Activated T-cell treated with anti-CD3 and anti-CD28 coated beads, Interleukin-2, amount 50 U/mL, for 1 hour (primary cell): ENCODE data around the gene SNTG2.

Experiments used
- DNase-seq: peaks from one replicate; pipeline ENCODE4 v3.0.0-alpha.2; 2020

The SNTG2 gene

DNA sequence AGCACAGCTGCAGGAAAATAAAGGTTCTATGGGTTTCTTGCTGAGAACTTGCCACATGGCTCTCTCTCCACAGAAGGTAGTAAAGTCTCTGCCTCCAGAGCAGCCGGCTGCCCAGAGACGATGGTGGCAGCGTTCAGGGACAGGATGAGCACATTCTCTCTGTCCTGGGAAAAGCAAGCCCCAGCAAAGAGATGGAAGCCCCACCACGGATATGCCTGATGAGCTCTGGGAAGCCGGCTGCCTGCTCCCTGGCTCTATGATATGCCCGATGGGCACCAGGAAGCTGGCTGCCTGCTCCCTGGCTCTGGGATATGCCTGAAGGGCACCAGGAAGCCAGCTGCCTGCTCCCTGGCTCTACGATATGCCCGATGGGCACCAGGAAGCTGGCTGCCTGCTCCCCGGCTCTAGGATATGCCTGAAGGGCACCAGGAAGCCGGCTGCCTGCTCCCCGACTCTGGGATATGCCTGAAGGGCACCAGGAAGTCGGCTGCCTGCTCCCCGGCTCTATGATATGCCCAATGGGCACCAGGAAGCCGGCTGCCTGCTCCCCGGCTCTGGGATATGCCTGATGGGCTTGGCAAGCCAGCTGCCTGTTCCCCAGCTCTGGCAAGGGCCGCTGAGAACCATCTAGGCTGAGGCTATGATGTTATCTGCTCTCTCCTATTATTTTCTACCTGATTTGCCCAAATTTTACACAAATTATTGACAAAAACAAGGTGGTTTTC is 21.5 kb upstream of the SNTG2 start:
- DNase-seq: no peak

- no peak for DNase-seq
Observed at GRCh38 chr2:929925-930324, 20.7 kb upstream of the SNTG2 start.

GRCh38 chr2:930935-931334 is 19.7 kb upstream of the SNTG2 start:
- DNase-seq: no peak

GRCh38 chr2:932320-933115 is 18.1 kb upstream of the SNTG2 start:
- DNase-seq: no peak

- no peak for DNase-seq
Observed at GRCh38 chr2:933734-934295, 16.8 kb upstream of the SNTG2 start.

GRCh38 chr2:937530-937929 is 13.1 kb upstream of the SNTG2 start:
- DNase-seq: no peak

GRCh38 chr2:938181-939005 is 12.3 kb upstream of the SNTG2 start:
- DNase-seq: no peak

- no peak for DNase-seq
Observed at GRCh38 chr2:939936-940601, 10.6 kb upstream of the SNTG2 start.

DNA sequence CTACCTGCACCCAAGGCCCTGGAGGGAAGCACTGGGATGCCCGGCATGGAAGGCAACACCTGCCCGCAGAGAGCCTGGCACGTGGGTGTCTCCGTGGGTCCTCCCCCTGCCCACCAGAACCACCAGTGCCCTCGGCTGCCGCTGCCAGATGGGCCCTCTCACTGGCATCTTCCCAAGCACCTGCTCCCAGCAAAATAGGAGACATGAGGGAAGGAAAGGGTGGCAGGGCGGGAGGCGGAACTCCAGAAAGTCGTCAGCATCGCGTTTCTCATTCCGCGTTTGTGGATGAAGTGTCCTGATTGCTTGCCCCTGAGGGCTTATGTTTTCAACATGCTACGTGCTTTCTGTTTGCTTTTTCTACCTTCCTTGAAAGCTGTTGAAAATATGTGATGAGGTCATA is 8.8 kb upstream of the SNTG2 start:
- no peak for DNase-seq

DNA sequence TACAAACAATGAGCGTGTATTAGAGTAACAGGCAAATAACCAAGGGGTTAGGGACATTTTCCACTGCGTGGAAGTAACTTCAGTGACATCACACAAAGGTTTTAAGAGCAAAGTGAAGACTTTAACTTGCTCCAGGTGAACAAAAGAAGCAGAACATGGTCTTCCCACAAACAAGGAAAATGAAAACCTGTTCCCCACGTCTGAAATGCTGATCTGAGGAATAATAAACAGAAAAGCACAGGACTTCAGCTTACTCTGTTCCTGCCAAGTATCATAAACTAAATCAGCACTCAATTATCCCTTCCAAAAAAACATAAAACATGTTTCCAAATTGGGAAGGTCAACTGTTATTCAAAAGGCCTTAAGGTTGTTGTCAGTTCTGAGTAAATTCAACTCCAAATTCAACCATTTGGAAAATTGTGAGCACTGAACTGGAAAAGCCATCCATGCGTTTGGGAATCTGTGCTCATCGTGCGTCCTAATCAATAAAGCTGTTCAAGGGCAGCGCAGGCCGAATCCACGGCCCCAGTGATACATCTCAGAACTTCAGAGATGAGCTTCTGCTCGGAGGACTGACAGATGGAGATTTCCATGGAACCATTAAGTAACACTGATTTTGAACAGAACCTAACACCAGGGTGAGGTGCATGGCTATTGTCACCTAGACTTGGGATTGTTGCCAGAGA is 7.7 kb upstream of the SNTG2 start:
- no peak for DNase-seq

DNA sequence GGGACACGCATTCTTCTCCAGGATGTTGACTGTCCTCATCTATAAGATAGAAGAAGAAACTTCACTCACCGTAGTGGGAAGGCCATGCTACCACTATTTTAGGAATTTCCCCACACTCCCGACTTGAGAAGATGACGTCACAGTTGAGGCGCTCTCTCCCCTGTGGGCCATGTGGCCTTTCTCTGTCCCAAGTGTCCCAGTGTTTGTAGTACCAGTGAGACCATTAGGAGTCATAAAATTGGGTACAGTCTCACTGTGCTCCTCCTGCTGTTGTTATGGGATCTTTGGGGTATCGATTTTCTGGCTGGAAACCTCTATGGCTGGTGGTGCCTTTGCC is 7.2 kb upstream of the SNTG2 start:
- no peak for DNase-seq

DNA sequence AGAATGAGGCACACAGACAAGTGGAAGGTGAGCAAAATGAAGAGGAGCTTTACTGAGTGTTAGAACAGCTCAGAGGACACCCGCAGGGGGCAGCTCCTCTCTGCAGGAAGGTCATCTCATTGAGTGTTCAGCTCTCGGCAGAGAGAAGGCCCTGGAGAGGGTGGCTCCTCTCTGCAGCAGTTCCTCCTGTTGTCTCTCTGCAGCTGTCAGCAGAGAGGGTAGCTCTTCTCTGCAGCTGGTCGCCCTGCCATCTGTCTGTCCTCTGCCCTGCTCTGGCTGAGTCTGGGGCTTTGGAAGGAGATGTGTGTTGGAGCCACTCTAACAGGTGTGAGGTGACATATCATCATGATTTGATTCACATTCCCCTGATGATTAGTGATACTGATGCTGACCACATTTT is 6.8 kb upstream of the SNTG2 start:
- DNase-seq: no peak

DNA sequence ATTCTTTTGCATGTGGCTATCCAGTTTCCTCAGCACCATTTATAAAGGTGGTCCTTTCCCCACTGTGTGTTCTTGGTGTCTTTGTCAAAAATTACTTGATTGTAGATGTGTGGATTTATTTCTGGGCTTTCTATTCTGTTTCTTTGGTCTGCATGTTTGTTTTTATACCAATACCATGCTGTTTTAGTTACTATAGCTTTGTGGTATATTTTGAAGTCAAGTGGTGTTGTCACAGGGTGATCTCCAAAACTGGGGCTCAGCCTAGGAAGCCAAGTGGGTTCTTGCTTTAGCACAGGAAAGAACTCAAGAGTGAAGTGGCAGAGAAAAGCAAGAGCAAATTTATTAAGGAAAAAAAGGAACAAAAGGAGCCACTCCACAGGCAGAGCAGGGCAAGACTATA is 6.0 kb upstream of the SNTG2 start:
- no peak for DNase-seq

GRCh38 chr2:945104-945503 is 5.5 kb upstream of the SNTG2 start:
- DNase-seq: no peak

GRCh38 chr2:946073-946948 is 4.3 kb upstream of the SNTG2 start:
- DNase-seq: no peak

DNA sequence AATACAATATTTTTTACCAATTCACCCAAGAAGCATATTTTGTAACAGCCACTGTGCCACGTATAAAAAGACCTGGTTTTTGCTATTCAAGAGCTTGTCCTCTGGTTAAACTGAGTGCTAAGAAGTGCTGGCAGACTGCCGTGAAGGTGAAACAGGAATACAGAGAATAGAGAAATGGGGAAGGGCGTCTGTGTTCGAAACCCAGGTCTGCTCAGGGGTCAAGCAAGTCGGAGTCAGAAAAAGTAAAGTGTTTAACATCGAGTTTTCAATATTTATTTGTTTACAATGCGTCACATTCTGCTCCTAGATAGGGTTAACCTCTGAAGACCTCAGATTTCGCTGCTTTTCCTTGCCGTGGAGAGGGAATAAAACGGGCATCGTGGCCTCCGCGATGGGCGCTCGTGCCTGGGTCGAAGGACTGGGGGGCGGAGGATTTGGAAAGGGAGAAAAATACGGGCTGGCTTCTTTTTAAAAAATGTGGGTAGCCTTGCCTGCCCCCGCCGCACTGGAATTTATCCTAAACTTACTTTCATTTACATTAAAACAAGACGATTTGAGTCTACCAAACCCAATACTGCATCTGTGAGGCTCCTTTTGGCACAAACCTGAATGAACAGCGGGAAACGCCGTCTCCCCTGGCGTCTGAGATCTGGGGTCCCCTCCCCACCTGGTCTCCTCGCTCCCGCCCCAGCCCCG is 1.1 kb upstream of the SNTG2 start:
- DNase-seq: no peak

- no peak for DNase-seq
Observed at GRCh38 chr2:951224-952006, 766 bp downstream of the SNTG2 start.

DNA sequence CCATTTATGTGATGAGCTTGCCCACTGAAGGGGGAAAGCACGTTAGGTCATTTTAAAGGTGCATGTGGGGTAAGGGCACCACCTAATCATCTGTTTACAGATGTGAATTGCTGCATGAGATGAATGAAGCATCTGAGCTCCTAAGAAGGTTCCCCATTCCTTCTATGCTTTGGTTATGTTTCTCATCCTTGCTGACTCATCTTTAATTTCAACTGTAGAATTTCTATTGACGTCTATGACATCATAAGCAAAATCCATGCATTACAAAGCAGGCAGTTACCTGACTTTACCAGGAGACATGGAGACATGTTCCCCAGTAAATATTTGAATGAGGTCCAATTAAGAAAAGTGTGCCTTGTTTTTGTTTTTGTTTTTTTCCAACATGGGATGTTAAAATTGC is 2.8 kb downstream of the SNTG2 start:
- DNase-seq: no peak

- DNase-seq: no peak
Observed at GRCh38 chr2:953975-954686, 3.5 kb downstream of the SNTG2 start.
